ENCODE measurements around the gene SAAL1.

The SAAL1 gene

DNA sequence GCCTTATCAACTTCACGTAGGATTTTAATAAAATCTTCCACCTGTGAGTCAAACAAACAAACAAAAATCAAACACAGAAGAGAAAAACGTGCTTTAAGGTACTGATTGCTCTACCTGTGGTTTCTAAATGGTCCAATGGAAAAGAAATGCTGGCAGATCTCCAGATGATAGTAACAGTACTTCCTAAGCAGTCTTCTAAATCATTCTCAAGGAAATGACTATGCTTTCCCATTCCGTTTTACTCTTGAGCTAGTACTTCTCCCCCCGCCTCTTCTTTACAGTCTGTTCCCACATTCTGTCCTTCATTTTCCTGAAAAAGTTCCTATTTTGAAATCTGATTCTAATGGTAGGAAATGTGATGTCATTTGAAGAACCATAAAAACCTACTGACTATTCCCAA lies 25.4 kb downstream of the SAAL1 start:
- DNase-seq, result no peak

DNA sequence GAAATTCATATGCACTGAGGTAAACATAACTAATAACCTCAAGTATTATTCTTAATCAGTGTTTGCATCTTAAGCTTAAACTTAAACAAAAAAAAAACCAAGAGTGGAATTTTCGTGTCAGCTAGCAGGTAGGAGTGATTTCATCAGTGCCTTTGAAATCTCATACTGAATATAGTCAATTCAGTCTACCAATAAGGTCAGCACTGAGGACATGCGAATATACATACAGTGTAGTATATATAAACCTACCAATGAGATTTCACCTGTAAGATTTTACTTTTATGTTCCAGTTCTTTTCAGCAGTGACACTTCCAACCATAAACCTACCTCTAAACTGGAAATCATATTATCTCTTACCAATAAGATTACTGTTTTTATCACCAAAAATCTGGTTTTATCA lies 27.0 kb downstream of the SAAL1 start:
- DNase-seq, result no peak

DNA sequence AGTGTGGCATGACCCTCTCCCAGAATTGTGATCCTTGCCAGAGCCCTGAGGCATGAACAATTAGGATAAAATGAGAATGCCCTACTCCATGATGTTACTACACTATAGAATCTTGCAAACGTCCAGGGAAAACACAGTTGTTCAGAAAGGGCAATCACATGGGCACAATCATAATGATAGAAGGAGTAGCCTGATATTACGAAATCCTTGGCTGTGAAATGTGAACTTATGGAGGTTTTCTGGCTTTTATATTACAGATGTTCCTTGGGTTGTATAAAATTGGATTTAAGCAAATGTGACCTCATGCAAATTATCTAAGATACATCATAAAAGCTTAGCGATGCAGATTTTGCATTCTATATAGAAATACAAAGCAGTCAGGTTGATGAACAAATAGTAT lies 30.4 kb downstream of the SAAL1 start:
- DNase-seq, result no peak

DNA sequence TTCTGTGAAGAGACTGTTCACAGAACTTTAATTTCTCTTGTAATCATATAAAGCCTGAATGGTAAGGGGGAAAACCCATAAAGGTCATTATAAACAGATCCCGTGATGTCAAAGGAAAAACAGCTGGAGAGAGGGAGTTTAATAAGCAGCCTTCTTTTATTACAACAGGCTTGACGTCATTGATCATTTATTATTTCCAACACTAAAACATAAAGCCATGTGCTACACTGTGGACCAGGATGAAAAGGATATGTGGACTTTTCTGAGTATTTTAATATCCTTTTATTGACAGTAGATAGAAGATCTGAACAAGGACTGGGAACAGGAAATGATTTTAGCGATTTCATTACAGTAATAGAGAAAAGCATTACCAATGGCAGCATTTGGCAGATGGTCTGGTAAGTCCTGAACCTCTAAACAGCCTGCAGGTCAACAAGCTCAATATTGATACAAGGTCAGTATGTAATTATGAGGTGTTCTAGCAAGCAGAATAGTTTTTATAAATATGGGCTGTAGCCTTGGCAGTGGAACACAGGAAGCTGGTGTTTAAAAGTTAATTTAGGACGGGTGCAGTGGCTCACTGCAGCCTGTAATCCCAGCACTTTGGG lies 34.7 kb downstream of the SAAL1 start:
- peak; percentile 47 for DNase-seq

DNA sequence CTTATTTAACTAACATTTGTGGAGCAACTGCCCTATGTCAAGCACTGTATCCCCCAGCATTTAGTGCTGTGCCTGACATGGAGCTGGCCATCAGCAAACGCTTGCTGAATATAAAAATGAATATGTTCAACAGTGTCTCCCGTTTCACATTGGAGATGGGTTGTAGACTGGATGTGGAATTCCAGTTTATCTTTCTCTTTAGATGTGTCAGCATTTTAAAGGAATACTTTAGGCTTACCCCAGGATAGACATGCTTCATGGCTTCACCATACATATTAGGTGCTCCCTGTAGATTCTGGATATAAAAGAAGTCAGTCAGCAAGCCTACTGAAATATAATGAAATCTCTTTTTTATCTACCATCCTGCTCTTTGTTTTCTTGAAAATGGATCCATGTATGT lies 38.5 kb downstream of the SAAL1 start:
- DNase-seq, result no peak

DNA sequence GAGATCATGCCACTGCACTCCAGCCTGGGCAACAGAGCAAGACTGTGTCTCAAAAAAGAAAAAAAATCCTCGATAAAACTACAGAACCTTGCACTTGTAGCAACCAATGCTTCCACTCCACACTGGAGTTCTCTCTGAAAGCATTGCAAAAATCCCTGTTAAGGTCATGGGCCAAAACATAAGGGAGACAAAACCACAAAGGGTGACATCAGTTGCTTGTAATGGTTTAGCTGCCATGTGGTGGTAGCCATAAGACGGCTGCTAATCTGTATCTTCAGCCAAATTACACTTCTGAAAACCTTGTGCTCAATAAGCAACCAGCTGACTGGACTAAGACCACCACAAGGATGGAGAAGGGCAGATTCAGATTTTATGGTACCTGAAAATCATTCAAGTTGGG lies 39.3 kb downstream of the SAAL1 start:
- no peak for DNase-seq

DNA sequence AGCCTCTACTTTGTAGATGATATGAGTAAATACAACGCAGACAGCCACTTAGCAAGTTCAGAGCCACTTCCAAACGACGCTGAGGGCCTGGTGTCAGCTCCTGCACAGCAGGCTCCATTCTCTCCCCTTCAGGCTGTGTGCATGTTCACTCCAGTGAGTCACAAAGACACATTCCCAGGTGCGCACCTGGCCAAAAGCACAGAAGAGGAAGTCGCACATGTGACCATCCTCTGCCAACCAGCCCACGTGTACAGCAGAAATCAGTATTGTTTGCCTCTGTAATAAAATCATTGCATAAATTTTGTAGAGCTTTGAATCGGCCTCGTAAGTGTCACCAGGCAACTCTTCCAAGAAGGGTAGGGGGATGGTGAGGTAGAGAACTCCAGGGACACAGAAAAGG lies 40.3 kb downstream of the SAAL1 start:
- DNase-seq, result no peak

DNA sequence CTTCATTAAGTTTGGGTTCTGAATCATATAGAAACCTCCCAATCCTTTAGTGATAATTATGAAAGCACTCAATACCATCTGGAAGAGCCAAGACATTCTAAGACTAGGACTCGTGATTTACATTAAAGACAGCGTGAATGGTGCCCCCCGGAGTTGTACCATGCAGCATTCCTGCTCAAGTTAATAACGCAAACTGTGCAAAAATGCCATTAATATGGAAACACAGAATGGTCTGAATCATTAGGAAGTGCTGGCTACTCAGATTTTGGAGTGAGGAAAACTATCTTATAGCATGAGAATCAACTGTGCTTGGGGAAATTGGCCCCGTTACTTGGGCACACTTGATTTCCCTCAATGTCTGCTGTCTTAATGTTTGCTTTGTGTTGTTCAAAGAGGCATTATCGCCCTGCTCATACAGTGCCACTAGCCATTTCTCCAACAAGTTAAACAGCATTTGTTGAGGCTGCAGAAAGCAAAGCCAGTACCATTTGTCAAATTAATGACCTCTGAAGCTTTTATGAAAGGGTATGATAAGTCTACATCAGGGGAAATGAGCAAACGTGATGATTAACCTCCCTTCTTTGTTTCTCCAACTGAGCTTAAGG lies 41.3 kb downstream of the SAAL1 start:
- DNase-seq, result no peak

DNA sequence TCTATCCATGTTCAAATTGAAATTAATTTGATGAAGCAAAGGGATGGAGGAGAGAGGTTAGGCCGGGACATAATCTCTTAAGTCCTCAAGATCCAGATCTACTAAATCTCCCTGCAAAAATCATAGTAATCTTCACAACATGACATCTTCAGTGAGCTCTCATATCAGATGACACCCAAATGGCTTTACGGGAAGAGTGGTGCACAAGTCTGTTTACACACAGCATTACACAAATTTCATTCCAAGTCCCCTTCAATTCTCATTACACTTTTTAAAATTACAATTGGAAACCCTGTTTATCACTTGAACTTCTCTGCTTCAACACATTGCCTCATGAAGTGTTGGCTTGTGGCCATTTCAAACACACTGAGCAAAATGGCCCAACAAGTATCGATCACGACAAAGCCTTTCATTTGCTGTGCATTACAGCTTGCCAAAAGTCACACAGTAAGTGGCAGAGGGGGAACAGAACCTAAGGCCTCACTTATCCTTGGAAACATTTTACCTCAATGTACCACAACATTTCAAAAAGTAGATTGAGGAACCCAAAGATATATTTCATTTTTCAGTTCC lies 41.9 kb downstream of the SAAL1 start:
- DNase-seq, result peak; percentile 56

DNA sequence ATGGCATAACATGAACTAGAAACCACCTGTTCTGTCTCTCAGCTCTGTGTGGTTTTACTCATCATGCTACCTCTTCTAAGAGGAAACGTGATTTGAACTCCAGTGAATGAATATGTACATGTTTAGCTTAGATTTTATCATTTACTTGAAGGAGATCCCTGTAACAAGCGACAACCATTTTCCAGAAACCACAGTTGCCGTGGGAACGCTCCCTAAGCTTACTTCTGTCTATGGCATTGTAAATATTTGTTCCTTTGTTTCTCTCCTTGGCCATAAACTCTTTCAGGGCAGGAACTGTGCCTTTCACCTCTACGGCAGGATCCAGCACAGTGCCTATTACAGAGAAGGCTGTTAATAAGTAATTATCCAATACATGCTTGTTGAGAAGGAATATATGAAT lies 42.8 kb downstream of the SAAL1 start:
- DNase-seq, result peak; percentile 34

DNA sequence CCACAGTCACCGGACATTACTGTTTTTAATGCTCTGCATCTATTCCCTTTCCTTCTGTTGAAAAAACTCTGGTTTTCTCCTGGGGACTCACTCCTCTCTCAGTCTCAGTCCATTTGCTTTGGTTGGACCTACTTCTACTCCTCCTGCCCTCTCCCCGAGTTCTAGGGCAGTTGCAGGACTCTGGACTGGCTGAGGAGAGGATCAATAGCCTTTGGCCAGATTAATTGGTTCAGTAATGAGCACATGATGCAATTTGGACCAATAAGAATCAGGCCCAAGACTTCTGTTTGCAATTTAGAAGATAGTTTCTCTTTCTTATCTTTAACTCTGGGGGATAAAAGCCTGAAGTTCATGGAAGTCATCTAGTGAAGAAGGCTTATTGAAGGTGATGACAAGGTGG lies 44.5 kb downstream of the SAAL1 start:
- no peak for DNase-seq

DNA sequence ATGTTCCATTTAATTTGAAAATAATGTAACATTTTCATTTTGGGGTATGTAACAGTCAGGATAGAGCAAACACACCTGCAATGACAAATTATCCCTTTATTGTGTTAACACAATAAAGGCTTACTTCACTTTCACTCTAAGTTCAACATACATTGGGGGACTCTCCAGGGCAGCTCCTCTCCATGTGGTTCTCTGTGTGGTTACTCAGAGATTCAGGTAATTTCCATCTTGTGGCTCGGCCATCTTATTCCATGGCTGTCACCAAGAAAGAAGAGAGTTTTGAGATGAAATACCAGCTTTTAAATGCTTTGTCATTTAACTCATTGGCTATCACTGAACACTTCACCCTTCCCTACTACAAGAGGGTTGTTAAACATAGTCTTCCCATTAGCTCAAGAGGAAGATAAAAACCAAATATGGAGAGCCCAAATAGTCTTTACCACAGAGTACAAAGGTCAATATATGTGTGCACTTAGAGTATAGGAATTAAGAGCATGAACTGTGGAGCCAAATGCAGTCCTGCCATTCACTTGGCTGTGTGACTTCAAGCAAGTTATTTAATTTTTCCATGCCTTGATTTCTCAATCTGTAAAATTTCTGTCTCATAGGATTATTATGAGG lies 49.2 kb downstream of the SAAL1 start:
- no peak for DNase-seq

DNA sequence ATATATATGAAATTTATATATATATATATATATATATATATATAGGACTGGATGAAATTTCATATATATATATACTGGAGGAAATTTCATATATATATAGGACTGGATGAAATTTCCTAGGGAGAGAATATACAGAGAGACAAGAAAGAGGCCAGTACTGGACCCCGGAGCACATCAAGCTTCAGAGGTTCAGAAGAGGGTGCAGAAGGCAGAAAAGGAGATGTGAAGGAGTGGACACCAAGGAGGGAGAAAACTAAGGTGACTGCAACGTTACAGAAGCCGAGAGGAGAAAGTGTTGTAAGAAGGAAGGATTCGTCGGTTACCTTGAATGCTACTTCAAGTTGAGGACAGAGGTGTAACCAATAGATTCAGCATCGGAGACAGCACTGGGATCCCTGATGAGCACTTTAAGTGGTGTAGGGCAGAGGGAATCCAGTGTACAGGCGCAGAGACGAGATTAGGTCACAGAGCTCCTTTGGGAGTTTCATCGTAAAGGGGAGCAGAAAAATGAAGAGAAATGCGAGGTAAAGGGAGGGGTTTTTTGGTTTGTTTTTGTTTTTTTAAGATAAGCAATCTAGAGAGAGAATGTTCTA lies 51.3 kb downstream of the SAAL1 start:
- DNase-seq, result peak; percentile 23

DNA sequence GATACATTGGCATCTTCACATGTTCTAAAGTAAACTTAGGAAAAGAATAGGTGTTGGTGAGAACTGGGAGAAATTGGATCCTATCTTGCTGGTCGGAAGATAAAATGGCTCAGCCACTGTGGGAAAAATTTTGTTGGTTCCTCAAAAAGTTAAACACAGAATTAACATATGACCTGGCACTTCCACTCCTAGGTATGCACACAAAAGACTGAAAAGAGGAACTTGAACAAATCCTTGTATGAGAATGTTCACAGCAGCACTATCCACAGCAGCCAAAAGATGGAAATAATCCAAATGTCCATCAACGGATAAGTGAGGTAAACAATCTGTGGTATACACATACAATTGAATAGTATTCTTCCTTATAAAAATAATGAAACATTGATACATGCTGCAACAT lies 55.0 kb downstream of the SAAL1 start:
- no peak for DNase-seq

DNA sequence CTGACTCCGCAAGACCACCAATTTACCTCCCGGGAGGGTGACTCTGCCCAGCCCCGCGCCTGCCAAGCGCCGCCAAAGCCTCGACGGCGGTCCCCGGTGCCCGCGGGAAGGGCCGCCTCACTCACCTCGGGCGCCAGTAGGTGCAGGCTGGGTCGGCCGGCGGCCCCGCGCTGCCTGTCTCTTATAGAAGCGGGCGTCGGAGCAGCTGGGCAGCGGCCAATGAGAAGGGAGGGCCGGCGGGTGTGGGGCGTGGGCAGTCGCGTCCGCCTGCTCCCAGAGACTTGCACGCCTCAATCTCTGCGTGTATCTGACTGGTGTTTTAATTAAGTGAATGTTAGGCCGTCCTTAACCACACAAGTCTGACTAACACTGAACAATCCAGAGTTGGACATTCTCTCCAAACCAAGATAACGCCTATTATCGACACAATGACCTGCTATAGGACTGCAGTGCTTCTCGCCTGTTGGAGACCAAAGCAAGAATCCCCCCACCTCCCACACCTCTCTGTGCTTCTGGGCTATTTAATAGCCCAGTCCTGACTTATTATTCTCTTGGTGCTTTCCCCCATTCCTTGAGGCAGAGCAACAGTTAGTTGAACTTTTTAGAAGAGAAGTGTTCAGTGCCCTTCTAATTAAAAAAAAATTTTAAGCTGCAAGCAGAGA lies 59.6 kb downstream of the SAAL1 start, which contains the start of gene TPH1:
Gene TPH1, minus strand, starts transcription at position 154 of the 662 bp plus-strand sequence. CDS start 5,507 bp downstream, outside the sequence.
- peak; percentile 58 for DNase-seq

DNA sequence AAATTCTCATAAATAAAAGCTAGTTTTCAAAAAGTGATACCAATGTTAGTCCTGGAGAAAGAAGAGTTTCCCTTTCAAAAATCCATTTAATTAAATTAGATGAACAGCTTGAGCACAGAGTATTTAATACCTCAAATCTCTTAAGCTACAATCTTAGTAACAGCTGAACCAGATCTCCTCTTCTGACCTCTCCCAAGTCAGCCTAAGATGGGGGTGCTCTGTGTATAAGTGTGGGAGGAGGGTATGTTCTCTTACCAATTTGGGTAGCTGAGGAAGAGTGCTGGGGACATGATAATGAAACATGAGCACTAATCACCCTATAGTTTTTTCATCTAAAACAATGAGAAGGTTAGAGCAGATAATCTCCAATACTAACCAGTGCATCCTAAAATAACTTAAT lies 69.4 kb downstream of the SAAL1 start:
- no peak for DNase-seq

Measured in NCI-H2227 treated with DMSO at 0.1 percent for 48 hours (cell line).